ENCODE measurements around the gene ZP2.
"Not testable (repeated sequence)": the region's sequence is repeated elsewhere in the genome, so short reads cannot be mapped to it uniquely, and the experiment has no call there.

GRCh38 chr16:21153124-21153729, 58.1 kb downstream of the ZP2 start:
- not testable (repeated sequence) for TF ChIP-seq CTCF, EP300, POLR2A (IDR thresholded peaks at IDR 0.05)

Measured in ovary (tissue), 3 donors.